PC-9 (cell line): ENCODE measurements around the gene MACROD2. TPM values are rescaled to one million over a fixed set of nuclear protein-coding genes. Genes with fewer than 3 reads are reported as not detected.

Source experiments
- BruUV-seq: library from RNA; stranded (reverse); fragments of 400-500 nt; replicated peaks from 2 replicates; lab custom pipeline; 2021; lab: Mats Ljungman, UMichigan
- CTCF ChIA-PET: fragments of 300-600 bp; sonication (Branson Sonifier 250); formaldehyde crosslinking; loops from one replicate; lab custom pipeline; 2022; ENCODE audit warnings: antibody characterized with exemption; lab: Charles Lee
- POLR2A ChIA-PET: fragments of 300-600 bp; sonication (Branson Sonifier 250); formaldehyde crosslinking; loops from one replicate; lab custom pipeline; 2022; ENCODE audit warnings: antibody characterized with exemption; ENCODE audit not compliant: unreplicated experiment; lab: Charles Lee
- DNase-seq, 2 experiments: peaks; one replicate each; pipeline versions ENCODE4 v3.0.0 to v3.0.0-alpha.2; 2015 to 2022; ENCODE audit warnings: mixed read lengths in 1 of 2
- H2AFZ ChIP-seq: fragments of 200-600 bp; sonication (generic); 2 replicates; pipeline ENCODE4 v1.8.1; 2017; ENCODE audit warnings: antibody characterized with exemption
- H3F3A ChIP-seq: fragments of 200-600 bp; sonication (generic); 2 replicates; pipeline ENCODE4 v1.8.1; 2017; ENCODE audit warnings: antibody characterized with exemption, mild to moderate bottlenecking, low read depth; ENCODE audit not compliant: insufficient read depth
- H3K27ac ChIP-seq: fragments of 200-600 bp; sonication (generic); 2 replicates; pipeline ENCODE4 v1.6.1; 2016; ENCODE audit warnings: mixed run types
- H3K27me3 ChIP-seq: fragments of 200-600 bp; sonication (generic); 2 replicates; pipeline ENCODE4 v1.6.1; 2016; ENCODE audit warnings: low read depth, mixed run types; ENCODE audit not compliant: insufficient read depth
- H3K36me3 ChIP-seq: fragments of 200-600 bp; sonication (generic); 2 replicates; pipeline ENCODE4 v1.6.1; 2016; ENCODE audit warnings: low read depth, mixed run types
- H3K4me1 ChIP-seq: fragments of 200-600 bp; sonication (generic); replicated peaks from 2 replicates; pipeline ENCODE4 v1.6.1; 2016; ENCODE audit warnings: mixed run types; ENCODE audit not compliant: insufficient read depth
- H3K4me2 ChIP-seq: fragments of 200-600 bp; sonication (generic); 2 replicates; pipeline ENCODE4 v1.6.1; 2017; ENCODE audit warnings: mixed run types
- H3K4me3 ChIP-seq: fragments of 200-600 bp; sonication (generic); 2 replicates; pipeline ENCODE4 v1.6.1; 2016; ENCODE audit warnings: mixed run types
- H3K79me2 ChIP-seq: fragments of 200-600 bp; sonication (generic); 2 replicates; pipeline ENCODE4 v1.6.1; 2017; ENCODE audit warnings: low read depth, mixed run types
- H3K9me2 ChIP-seq: fragments of 200-600 bp; sonication (generic); 2 replicates; pipeline ENCODE4 v1.8.1; 2017; ENCODE audit warnings: mild to moderate bottlenecking; ENCODE audit not compliant: insufficient read depth
- H3K9me3 ChIP-seq: fragments of 200-600 bp; sonication (generic); 2 replicates; pipeline ENCODE4 v1.8.1; 2016; ENCODE audit warnings: low read depth; ENCODE audit not compliant: insufficient read depth
- H4K20me1 ChIP-seq: fragments of 200-600 bp; sonication (generic); 2 replicates; pipeline ENCODE4 v1.8.1; 2017; ENCODE audit not compliant: insufficient read depth
- EZH2 ChIP-seq: fragments of 200-600 bp; sonication (generic); IDR thresholded peaks from 2 replicates; pipeline ENCODE4 v1.8.0; 2017; ENCODE audit warnings: antibody characterized with exemption, low read depth
- intact Hi-C: fragments of 100-400 bp; cut with micrococcal nuclease; formaldehyde crosslinking; loops from one replicate; pipeline ENCODE4 v1.10.0; 2022; ENCODE audit not compliant: unreplicated experiment
- total RNA-seq: library from RNA; stranded (reverse); gene quantifications from 2 replicates; pipeline ENCODE4 v1.2.3, GENCODE V29; 2021
- TF ChIP-seq, protein P1 (sequence below): fragments of 200-600 bp; sonication (generic); conservative IDR thresholded peaks from 2 replicates; pipeline ENCODE4 v1.6.1; 2017; ENCODE audit warnings: mixed run types, antibody characterized with exemption, mild to moderate bottlenecking, moderate library complexity

Gene MACROD2
- total RNA-seq, 1 experiment from 2014 or later: 11.4 TPM

DNA sequence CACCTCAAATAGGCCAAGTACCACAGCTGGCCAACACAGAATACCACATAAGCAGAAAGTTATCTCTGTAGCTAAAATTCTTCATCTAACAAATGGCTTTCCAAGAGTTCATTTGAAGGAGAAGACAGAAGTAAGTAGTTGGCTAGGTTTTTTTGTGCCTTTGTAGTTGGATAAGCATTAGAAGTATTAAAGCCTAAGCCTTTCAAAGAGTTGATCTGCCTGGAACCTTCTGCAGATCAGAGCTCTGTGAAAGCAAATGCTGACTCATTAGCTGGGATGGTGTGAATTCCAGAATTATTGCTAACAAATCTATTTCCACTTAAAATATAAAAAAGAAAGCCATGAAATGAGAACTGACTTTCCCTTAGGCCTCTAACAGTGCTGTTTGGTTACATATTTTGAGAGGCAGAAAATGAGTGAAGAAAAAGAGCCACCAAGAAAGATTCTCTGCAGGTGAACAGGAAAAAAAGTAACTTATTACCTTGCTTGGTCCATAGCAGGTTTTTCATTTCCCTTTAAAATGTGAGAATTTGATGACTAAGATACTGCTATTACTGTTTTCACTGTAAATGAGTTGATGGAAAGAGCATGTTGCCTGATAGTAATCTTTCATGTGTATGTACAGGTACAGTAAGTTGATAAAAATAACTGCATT is 1105.3 kb downstream of the MACROD2 start:
- Histone ChIP-seq H2AFZ (no peak overlapping the region), H3K9me3 (no peaks in the 10 kb centered on the region), H3K9me2 (no peaks in the 10 kb centered on the region), H3K79me2 (no peaks in the 10 kb centered on the region), H3K27me3 (no peaks in the 10 kb centered on the region), H3K4me1 (no peaks in the 10 kb centered on the region), H3K4me2 (no peak overlapping the region), H3K4me3 (no peak overlapping the region), H3F3A (no peaks in the 10 kb centered on the region), H4K20me1 (no peaks in the 10 kb centered on the region), H3K27ac (no peak overlapping the region), H3K36me3 (no peaks in the 10 kb centered on the region)
- POLR2A ChIA-PET: no interaction called here
- TF ChIP-seq, protein P1, sequence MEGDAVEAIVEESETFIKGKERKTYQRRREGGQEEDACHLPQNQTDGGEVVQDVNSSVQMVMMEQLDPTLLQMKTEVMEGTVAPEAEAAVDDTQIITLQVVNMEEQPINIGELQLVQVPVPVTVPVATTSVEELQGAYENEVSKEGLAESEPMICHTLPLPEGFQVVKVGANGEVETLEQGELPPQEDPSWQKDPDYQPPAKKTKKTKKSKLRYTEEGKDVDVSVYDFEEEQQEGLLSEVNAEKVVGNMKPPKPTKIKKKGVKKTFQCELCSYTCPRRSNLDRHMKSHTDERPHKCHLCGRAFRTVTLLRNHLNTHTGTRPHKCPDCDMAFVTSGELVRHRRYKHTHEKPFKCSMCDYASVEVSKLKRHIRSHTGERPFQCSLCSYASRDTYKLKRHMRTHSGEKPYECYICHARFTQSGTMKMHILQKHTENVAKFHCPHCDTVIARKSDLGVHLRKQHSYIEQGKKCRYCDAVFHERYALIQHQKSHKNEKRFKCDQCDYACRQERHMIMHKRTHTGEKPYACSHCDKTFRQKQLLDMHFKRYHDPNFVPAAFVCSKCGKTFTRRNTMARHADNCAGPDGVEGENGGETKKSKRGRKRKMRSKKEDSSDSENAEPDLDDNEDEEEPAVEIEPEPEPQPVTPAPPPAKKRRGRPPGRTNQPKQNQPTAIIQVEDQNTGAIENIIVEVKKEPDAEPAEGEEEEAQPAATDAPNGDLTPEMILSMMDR: no peak
- no peak for TF ChIP-seq EZH2
- no TSS peak for BruUV-seq
- CTCF ChIA-PET: no interaction called here
- DNase-seq: no peak
- intact Hi-C loops: no loop called here

- Histone ChIP-seq H3K4me1 (no peaks in the 10 kb centered on the region), H3K4me2 (no peak overlapping the region), H2AFZ (no peak overlapping the region), H3K27me3 (no peaks in the 10 kb centered on the region), H4K20me1 (no peaks in the 10 kb centered on the region), H3K36me3 (no peaks in the 10 kb centered on the region), H3K27ac (no peak overlapping the region), H3K79me2 (no peaks in the 10 kb centered on the region), H3K4me3 (no peak overlapping the region), H3F3A (no peaks in the 10 kb centered on the region), H3K9me2 (no peaks in the 10 kb centered on the region), H3K9me3 (no peaks in the 10 kb centered on the region)
- TF ChIP-seq, protein P1: no peak
- TF ChIP-seq EZH2: no peak
- ChIA-PET CTCF (interaction anchor here (0.7 kb wide), 1 partner anchor 1362 kb away, joined by 4 read pairs; no protein-coding TSS in a partner anchor), POLR2A (no interaction called here)
- BruUV-seq: no TSS peak
- intact Hi-C loops: no loop called here
- DNase-seq: no peak
Measured at GRCh38 chr20:15107931-15108330, 1112.6 kb downstream of the MACROD2 start.

DNA sequence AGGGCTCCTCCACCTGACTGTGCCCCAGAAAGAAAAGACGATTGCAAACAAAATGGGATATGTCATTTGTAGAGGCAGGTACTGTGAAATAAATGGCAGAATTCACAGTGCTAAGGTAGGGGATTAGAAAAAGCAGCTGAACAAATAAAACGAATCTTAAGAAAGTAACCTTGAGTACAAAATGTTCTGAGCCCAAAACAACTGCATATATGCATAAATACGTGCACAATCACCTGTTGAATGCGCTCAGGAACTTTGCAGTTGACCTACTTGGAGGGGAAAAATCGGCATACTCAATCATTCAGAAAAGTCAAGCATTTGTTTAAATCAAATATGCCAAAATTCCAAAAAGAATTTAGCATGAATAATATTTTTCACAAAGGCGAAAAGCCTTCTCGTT is 1114.2 kb downstream of the MACROD2 start:
- intact Hi-C loops: no loop called here
- Histone ChIP-seq H3K27ac (no peak overlapping the region), H3K9me2 (no peaks in the 10 kb centered on the region), H3K4me2 (no peak overlapping the region), H3K9me3 (no peaks in the 10 kb centered on the region), H3K27me3 (no peaks in the 10 kb centered on the region), H2AFZ (no peak overlapping the region), H4K20me1 (no peaks in the 10 kb centered on the region), H3K4me3 (no peak overlapping the region), H3F3A (no peaks in the 10 kb centered on the region), H3K4me1 (no peaks in the 10 kb centered on the region), H3K79me2 (no peaks in the 10 kb centered on the region), H3K36me3 (no peaks in the 10 kb centered on the region)
- no peak for DNase-seq
- ChIA-PET CTCF (no interaction called here), POLR2A (no interaction called here)
- TF ChIP-seq, protein P1: no peak
- TF ChIP-seq EZH2: no peak
- no TSS peak for BruUV-seq
